ENCODE data around the gene ADPRHL1. TPM values are rescaled to one million over a fixed set of nuclear protein-coding genes. Genes with fewer than 3 reads are reported as not detected.

Gene ADPRHL1
- total and polyA plus RNA-seq, 4 donors: 0.28 to 0.67 (median 0.55) TPM

DNA sequence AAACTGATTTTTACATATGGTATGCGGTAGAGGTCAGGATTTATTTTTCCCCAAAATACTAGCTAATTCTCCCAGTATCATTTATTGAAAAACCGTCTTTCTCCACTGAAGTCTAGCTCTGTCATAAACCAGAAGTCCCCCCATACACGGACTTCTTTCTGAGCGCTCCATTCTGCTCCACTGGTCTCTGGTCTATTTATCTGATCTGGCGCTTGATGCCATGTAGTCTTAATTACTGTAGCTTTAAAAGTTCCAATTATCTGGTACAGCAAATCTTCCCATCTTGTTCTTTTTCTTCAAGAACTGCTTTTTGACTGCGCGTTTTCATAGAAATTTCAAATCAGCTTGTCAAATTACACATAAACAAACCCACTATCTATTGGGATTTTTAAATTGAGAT lies 23.5 kb upstream of the ADPRHL1 start:
- Histone ChIP-seq H3K4me1 (ENCODE audit: control insufficient read depth in 4 of 4, insufficient read depth in 4 of 4, low read length in 3 of 4) (no peaks in the 10 kb centered on the region), H3K9me3 (ENCODE audit: control insufficient read depth in 4 of 4, low read length in 3 of 4) (no peaks in the 10 kb centered on the region), H3K27me3 (ENCODE audit: control insufficient read depth in 4 of 4, insufficient read depth in 4 of 4, low read length in 3 of 4) (no peaks in the 10 kb centered on the region), H3K27ac (ENCODE audit: low read depth in 1 of 2, low read length in 2 of 2) (no peak overlapping the region), H3K4me3 (ENCODE audit: low read depth in 1 of 3, low read length in 3 of 3) (no peak overlapping the region), H3K36me3 (ENCODE audit: control insufficient read depth in 4 of 4, insufficient read depth in 3 of 4, low read depth in 1 of 4, low read length in 3 of 4) (peaks cover 3 to 18% (median 14%) of the 10 kb centered on the region in 4 donors), H3K9ac (ENCODE audit: low read depth in 1 of 2, low read length in 2 of 2) (no peak overlapping the region)
- 98% methylated on average over 7 of the region's 7 CpGs for WGBS
- TF ChIP-seq JUND (IDR thresholded peaks at IDR 0.05) (no peak), GABPA (IDR thresholded peaks at IDR 0.05 in 1 of 2, conservative IDR thresholded peaks at IDR 0.05 in 1 of 2) (no peak), NR2F2 (IDR thresholded peaks at IDR 0.05) (no peak), FOXA2 (IDR thresholded peaks at IDR 0.05) (no peak), SP1 (IDR thresholded peaks at IDR 0.05) (no peak), HNF4A (conservative IDR thresholded peaks at IDR 0.05) (no peak), FOXA1 (IDR thresholded peaks at IDR 0.05) (no peak), TAF1 (conservative IDR thresholded peaks at IDR 0.05) (no peak), YY1 (IDR thresholded peaks at IDR 0.05) (no peak), RXRA (IDR thresholded peaks at IDR 0.05) (no peak), RAD21 (IDR thresholded peaks at IDR 0.05) (no peak), EGR1 (IDR thresholded peaks at IDR 0.05; ENCODE audit: low read depth in 2 of 2) (no peak), HNF4G (IDR thresholded peaks at IDR 0.05) (no peak)
- TF ChIP-seq, protein P1, sequence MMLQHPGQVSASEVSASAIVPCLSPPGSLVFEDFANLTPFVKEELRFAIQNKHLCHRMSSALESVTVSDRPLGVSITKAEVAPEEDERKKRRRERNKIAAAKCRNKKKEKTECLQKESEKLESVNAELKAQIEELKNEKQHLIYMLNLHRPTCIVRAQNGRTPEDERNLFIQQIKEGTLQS (IDR thresholded peaks at IDR 0.05): no peak
- TF ChIP-seq, protein P2, sequence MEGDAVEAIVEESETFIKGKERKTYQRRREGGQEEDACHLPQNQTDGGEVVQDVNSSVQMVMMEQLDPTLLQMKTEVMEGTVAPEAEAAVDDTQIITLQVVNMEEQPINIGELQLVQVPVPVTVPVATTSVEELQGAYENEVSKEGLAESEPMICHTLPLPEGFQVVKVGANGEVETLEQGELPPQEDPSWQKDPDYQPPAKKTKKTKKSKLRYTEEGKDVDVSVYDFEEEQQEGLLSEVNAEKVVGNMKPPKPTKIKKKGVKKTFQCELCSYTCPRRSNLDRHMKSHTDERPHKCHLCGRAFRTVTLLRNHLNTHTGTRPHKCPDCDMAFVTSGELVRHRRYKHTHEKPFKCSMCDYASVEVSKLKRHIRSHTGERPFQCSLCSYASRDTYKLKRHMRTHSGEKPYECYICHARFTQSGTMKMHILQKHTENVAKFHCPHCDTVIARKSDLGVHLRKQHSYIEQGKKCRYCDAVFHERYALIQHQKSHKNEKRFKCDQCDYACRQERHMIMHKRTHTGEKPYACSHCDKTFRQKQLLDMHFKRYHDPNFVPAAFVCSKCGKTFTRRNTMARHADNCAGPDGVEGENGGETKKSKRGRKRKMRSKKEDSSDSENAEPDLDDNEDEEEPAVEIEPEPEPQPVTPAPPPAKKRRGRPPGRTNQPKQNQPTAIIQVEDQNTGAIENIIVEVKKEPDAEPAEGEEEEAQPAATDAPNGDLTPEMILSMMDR (IDR thresholded peaks at IDR 0.05; ENCODE audit: low read depth, low read length, missing input control): no peak
- TF ChIP-seq, protein P3, sequence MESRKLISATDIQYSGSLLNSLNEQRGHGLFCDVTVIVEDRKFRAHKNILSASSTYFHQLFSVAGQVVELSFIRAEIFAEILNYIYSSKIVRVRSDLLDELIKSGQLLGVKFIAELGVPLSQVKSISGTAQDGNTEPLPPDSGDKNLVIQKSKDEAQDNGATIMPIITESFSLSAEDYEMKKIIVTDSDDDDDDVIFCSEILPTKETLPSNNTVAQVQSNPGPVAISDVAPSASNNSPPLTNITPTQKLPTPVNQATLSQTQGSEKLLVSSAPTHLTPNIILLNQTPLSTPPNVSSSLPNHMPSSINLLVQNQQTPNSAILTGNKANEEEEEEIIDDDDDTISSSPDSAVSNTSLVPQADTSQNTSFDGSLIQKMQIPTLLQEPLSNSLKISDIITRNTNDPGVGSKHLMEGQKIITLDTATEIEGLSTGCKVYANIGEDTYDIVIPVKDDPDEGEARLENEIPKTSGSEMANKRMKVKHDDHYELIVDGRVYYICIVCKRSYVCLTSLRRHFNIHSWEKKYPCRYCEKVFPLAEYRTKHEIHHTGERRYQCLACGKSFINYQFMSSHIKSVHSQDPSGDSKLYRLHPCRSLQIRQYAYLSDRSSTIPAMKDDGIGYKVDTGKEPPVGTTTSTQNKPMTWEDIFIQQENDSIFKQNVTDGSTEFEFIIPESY (IDR thresholded peaks at IDR 0.05): no peak
- TF ChIP-seq, protein P4, sequence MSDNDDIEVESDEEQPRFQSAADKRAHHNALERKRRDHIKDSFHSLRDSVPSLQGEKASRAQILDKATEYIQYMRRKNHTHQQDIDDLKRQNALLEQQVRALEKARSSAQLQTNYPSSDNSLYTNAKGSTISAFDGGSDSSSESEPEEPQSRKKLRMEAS (IDR thresholded peaks at IDR 0.05): no peak
- TF ChIP-seq, protein P5, sequence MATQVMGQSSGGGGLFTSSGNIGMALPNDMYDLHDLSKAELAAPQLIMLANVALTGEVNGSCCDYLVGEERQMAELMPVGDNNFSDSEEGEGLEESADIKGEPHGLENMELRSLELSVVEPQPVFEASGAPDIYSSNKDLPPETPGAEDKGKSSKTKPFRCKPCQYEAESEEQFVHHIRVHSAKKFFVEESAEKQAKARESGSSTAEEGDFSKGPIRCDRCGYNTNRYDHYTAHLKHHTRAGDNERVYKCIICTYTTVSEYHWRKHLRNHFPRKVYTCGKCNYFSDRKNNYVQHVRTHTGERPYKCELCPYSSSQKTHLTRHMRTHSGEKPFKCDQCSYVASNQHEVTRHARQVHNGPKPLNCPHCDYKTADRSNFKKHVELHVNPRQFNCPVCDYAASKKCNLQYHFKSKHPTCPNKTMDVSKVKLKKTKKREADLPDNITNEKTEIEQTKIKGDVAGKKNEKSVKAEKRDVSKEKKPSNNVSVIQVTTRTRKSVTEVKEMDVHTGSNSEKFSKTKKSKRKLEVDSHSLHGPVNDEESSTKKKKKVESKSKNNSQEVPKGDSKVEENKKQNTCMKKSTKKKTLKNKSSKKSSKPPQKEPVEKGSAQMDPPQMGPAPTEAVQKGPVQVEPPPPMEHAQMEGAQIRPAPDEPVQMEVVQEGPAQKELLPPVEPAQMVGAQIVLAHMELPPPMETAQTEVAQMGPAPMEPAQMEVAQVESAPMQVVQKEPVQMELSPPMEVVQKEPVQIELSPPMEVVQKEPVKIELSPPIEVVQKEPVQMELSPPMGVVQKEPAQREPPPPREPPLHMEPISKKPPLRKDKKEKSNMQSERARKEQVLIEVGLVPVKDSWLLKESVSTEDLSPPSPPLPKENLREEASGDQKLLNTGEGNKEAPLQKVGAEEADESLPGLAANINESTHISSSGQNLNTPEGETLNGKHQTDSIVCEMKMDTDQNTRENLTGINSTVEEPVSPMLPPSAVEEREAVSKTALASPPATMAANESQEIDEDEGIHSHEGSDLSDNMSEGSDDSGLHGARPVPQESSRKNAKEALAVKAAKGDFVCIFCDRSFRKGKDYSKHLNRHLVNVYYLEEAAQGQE (IDR thresholded peaks at IDR 0.05): no peak
- DNase-seq (ENCODE audit: low spot score): no peak
